AG04450 (cell line): ENCODE data around the gene COLQ. TPM values are rescaled to one million over a fixed set of nuclear protein-coding genes. Genes with fewer than 3 reads are reported as not detected.

ENCODE experiments used
- CTCF ChIA-PET: fragments of 300-600, 350-600 bp; formaldehyde crosslinking; extraction: SDS; loops from one replicate; lab custom pipeline; 2022; ENCODE audit warnings: antibody characterized with exemption, inconsistent platforms; lab: Charles Lee
- POLR2A ChIA-PET: fragments of 350-600 bp; formaldehyde crosslinking; extraction: SDS; loops from one replicate; lab custom pipeline; 2021; ENCODE audit warnings: antibody characterized with exemption, inconsistent platforms; lab: Yijun Ruan, JAX
- DNase-seq: peaks from one replicate; pipeline ENCODE4 v3.0.0-alpha.2; 2011; ENCODE audit warnings: low read depth, low spot score
- H3K27ac ChIP-seq: one replicate; pipeline ENCODE4 v1.5.1; 2012; ENCODE audit warnings: low read depth, low read length, control low read depth
- H3K27me3 ChIP-seq: one replicate; pipeline ENCODE4 v1.6.0; 2012; ENCODE audit warnings: low read length; ENCODE audit not compliant: control insufficient read depth, insufficient read depth
- H3K4me3 ChIP-seq: 2 replicates; pipeline ENCODE4 v1.5.1; 2011; ENCODE audit warnings: mild to moderate bottlenecking, low read depth, low read length, control low read depth
- H3K9me3 ChIP-seq: 2 replicates; pipeline ENCODE4 v1.5.1; 2012; ENCODE audit warnings: low read length; ENCODE audit not compliant: control insufficient read depth, insufficient read depth
- polyA plus RNA-seq: library from polyadenylated mRNA; depleted of rRNA; stranded (reverse); fragments of >200 nt; gene quantifications from 2 replicates; pipeline ENCODE4 v1.2.3, GENCODE V29; 2011
- TF ChIP-seq, protein P1 (sequence below): IDR thresholded peaks from 2 replicates; pipeline ENCODE4 v1.5.1; 2011; ENCODE audit warnings: low read depth, low read length, control low read depth, inconsistent platforms

The COLQ gene
- polyA plus RNA-seq, 1 experiment, result 0.95 TPM

GRCh38 chr3:15513810-15514662 lies 7.5 kb downstream of the COLQ start:
- no peak for DNase-seq
- TF ChIP-seq, protein P1, sequence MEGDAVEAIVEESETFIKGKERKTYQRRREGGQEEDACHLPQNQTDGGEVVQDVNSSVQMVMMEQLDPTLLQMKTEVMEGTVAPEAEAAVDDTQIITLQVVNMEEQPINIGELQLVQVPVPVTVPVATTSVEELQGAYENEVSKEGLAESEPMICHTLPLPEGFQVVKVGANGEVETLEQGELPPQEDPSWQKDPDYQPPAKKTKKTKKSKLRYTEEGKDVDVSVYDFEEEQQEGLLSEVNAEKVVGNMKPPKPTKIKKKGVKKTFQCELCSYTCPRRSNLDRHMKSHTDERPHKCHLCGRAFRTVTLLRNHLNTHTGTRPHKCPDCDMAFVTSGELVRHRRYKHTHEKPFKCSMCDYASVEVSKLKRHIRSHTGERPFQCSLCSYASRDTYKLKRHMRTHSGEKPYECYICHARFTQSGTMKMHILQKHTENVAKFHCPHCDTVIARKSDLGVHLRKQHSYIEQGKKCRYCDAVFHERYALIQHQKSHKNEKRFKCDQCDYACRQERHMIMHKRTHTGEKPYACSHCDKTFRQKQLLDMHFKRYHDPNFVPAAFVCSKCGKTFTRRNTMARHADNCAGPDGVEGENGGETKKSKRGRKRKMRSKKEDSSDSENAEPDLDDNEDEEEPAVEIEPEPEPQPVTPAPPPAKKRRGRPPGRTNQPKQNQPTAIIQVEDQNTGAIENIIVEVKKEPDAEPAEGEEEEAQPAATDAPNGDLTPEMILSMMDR, result no peak
- no peak overlapping the region for H3K4me3 ChIP-seq
- POLR2A ChIA-PET, result no interaction called here
- H3K27me3 ChIP-seq, result peaks cover 18% of the 10 kb centered on the region
- H3K27ac ChIP-seq, result no peak overlapping the region
- CTCF ChIA-PET, result no interaction called here
- no peaks in the 10 kb centered on the region for H3K9me3 ChIP-seq

DNA sequence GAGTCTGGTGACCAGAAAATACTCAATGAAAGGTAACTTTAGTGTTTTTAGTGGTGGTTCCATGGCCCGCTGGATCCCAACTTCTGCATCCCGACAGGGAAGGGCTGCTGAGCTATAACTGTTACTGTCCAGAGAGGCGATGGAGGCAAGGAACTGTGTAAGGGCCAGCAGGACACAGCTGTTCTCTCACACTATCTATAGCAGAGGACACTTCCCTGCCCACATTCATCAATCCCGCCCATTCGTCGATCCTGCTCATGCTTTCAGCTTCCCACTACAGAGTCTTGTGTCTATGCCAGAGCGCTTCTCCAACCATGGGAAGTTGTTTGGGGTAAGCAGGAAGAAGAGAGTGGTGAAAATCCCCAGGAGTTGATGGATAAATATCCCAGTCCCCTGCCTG lies 8.4 kb downstream of the COLQ start:
- ChIA-PET CTCF (no interaction called here), POLR2A (no interaction called here)
- no peak for DNase-seq
- no peak overlapping the region for H3K4me3 ChIP-seq
- no peak overlapping the region for H3K27ac ChIP-seq
- TF ChIP-seq, protein P1, result no peak
- peaks cover 16% of the 10 kb centered on the region for H3K27me3 ChIP-seq
- no peaks in the 10 kb centered on the region for H3K9me3 ChIP-seq

GRCh38 chr3:15512166-15512565 lies 9.3 kb downstream of the COLQ start:
- Histone ChIP-seq H3K4me3 (no peak overlapping the region), H3K27ac (no peak overlapping the region), H3K27me3 (peaks cover 16% of the 10 kb centered on the region), H3K9me3 (no peaks in the 10 kb centered on the region)
- peak; percentile 7 for DNase-seq
- ChIA-PET CTCF (no interaction called here), POLR2A (no interaction called here)
- TF ChIP-seq, protein P1, result no peak

- CTCF ChIA-PET, result no interaction called here
- no peak for DNase-seq
- H3K27ac ChIP-seq, result no peak overlapping the region
- POLR2A ChIA-PET, result no interaction called here
- peaks cover 16% of the 10 kb centered on the region for H3K27me3 ChIP-seq
- H3K4me3 ChIP-seq, result no peak overlapping the region
- TF ChIP-seq, protein P1, result no peak
- H3K9me3 ChIP-seq, result no peaks in the 10 kb centered on the region
These were observed 10.3 kb downstream of the COLQ start for GRCh38 chr3:15511156-15511555.

- peaks cover 16% of the 10 kb centered on the region for H3K27me3 ChIP-seq
These were observed 11.0 kb downstream of the COLQ start for GRCh38 chr3:15510493-15510892.

More at GRCh38 chr3:15510493-15510892, 11.0 kb downstream of the COLQ start:
- TF ChIP-seq, protein P1, result no peak
- Histone ChIP-seq H3K9me3 (no peaks in the 10 kb centered on the region), H3K27ac (no peak overlapping the region), H3K4me3 (no peak overlapping the region)
- ChIA-PET POLR2A (no interaction called here), CTCF (interaction anchor here (0.7 kb wide), 1 partner anchor 1012 kb away, joined by 6 read pairs; no protein-coding TSS in a partner anchor)
- DNase-seq, result no peak
